HUES48 (cell line): ENCODE measurements around the gene CUX1.
A peak's percentile ranks its signal among the peaks of the same experiment; 100 is the strongest.

Source experiments
- H3K27ac ChIP-seq: one replicate; pipeline ENCODE4 v1.7.0; 2013; ENCODE audit warnings: low read depth, low read length, inconsistent platforms
- H3K27me3 ChIP-seq: 2 replicates; pipeline ENCODE4 v1.6.1; 2013; ENCODE audit warnings: mild to moderate bottlenecking, low read length; ENCODE audit not compliant: control insufficient read depth, insufficient read depth
- H3K36me3 ChIP-seq: 2 replicates; pipeline ENCODE4 v1.6.1; 2013; ENCODE audit warnings: low read length; ENCODE audit not compliant: control insufficient read depth, insufficient read depth
- H3K4me1 ChIP-seq: 2 replicates; pipeline ENCODE4 v1.6.1; 2013; ENCODE audit warnings: mild to moderate bottlenecking, low read length; ENCODE audit not compliant: control insufficient read depth, insufficient read depth
- H3K4me3 ChIP-seq: 2 replicates; pipeline ENCODE4 v1.5.1; 2013; ENCODE audit warnings: mild to moderate bottlenecking, low read depth, low read length
- H3K9ac ChIP-seq: 2 replicates; pipeline ENCODE4 v1.6.1; 2013; ENCODE audit warnings: mild to moderate bottlenecking, low read depth, low read length, moderate library complexity
- H3K9me3 ChIP-seq: 2 replicates; pipeline ENCODE4 v1.6.1; 2013; ENCODE audit warnings: low read length; ENCODE audit not compliant: control insufficient read depth, insufficient read depth

The CUX1 gene

GRCh38 chr7:102089175-102090098, 272.0 kb downstream of the CUX1 start:
- Histone ChIP-seq H3K27ac (no peak overlapping the region), H3K4me1 (peaks cover 13% of the 10 kb centered on the region), H3K36me3 (no peaks in the 10 kb centered on the region), H3K9ac (no peak overlapping the region), H3K4me3 (no peak overlapping the region), H3K27me3 (no peaks in the 10 kb centered on the region), H3K9me3 (no peaks in the 10 kb centered on the region)

GRCh38 chr7:102093599-102094315, 276.3 kb downstream of the CUX1 start:
- H3K4me3 ChIP-seq, result no peak overlapping the region
- peaks cover 16% of the 10 kb centered on the region for H3K4me1 ChIP-seq
- H3K27me3 ChIP-seq, result no peaks in the 10 kb centered on the region
- no peaks in the 10 kb centered on the region for H3K9me3 ChIP-seq
- H3K36me3 ChIP-seq, result 0 out of 2 replicates have a peak, but pooled peaks cover 3% of the 10 kb centered on the region
- no peak overlapping the region for H3K27ac ChIP-seq
- H3K9ac ChIP-seq, result no peak overlapping the region

GRCh38 chr7:102094316-102094650, 276.9 kb downstream of the CUX1 start:
- H3K4me1 ChIP-seq, result peaks cover 16% of the 10 kb centered on the region
- H3K9me3 ChIP-seq, result no peaks in the 10 kb centered on the region
- no peak overlapping the region for H3K27ac ChIP-seq
- no peaks in the 10 kb centered on the region for H3K27me3 ChIP-seq
- H3K4me3 ChIP-seq, result no peak overlapping the region
- 0 out of 2 replicates have a peak, but pooled peaks cover 3% of the 10 kb centered on the region for H3K36me3 ChIP-seq
- H3K9ac ChIP-seq, result no peak overlapping the region

DNA sequence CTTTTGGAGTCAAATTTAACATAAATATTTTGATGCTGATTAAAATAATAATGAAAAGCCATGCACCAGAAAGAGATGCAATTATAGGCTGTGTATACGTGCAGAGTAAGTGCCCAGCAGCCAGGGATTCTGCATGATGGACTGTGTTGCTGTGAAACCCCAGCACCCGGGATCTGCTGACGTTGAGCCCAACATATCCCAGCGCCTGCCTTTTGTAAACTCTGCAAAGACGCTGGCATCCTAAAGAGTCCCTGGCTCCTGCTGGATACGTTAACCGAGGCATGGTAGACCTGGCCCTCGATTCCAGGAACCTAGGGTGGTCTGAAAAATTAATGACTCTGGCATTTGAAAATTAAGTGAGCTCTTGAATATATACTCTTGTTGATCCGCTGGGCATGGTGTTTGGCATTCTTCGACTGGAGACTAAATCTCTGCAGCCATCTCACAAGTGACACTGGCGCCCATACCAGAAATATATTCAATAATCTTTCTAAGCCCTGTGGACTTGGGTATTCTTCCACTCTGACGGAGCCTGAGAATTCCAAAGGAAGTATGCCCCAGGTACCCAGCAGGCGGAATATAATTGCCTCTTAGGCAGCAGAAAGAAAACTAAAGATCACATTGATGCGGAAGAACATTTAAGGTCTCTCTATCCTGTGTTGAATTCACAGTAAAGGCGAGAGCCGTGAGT, 278.0 kb downstream of the CUX1 start:
- Histone ChIP-seq H3K9ac (no peak overlapping the region), H3K4me1 (peaks cover 9% of the 10 kb centered on the region), H3K4me3 (no peak overlapping the region), H3K9me3 (no peaks in the 10 kb centered on the region), H3K27ac (no peak overlapping the region), H3K27me3 (no peaks in the 10 kb centered on the region), H3K36me3 (0 out of 2 replicates have a peak, but pooled peaks cover 3% of the 10 kb centered on the region)

DNA sequence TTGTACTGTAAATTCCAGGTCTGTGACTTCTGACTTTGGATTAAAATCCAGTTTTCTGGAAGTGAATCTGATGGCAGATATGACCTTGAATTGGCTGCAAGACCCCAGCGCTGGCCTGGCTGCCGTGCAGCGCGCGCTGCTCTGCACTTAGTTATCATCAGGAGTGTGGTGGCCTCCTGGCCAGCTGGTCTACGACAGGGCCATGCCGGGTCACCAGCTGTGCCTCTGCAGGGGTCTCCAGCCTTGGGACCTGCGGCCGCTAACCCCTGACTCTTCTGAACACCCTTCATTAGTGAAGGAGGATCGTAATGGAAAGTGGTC, 278.5 kb downstream of the CUX1 start:
- H3K9me3 ChIP-seq, result no peaks in the 10 kb centered on the region
- no peak overlapping the region for H3K4me3 ChIP-seq
- H3K9ac ChIP-seq, result no peak overlapping the region
- H3K36me3 ChIP-seq, result 0 out of 2 replicates have a peak, but pooled peaks cover 7% of the 10 kb centered on the region
- H3K4me1 ChIP-seq, result peaks cover 9% of the 10 kb centered on the region
- H3K27ac ChIP-seq, result no peak overlapping the region
- H3K27me3 ChIP-seq, result no peaks in the 10 kb centered on the region

DNA sequence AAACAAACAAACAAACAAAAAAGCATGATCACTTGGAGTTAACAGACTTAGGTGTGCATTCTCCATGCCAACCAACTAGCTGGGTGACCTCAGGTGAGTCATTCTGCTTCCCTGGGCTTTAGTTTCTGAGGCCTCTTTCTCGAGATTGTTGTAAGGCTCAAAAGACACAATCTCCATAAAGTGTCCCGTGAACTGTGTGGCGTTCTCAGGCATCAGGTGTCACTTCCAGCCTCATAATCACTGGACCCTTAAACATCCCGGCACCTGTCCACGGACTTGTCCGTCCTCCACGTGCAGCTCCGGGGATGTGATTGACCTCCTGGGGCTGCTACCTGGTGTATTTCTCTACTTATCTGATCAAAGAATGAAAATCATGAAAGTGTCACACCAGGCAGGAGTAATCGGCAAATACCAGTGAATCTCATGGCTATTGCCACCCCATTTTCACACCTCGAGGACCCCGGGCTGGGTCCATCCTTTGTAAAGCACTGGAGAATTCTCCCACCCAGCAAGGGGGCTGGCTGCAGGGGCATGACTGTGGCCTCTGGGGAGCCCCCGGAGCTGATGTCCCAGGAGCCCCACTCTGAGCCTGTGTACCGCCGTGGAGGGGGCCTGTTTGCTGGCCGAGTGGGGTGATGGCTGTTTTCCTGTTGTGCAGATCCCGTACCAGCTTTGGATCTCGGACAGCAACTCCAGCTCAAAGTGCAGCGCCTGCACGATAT, 279.4 kb downstream of the CUX1 start:
- Histone ChIP-seq H3K4me1 (peaks cover 9% of the 10 kb centered on the region), H3K27ac (peak overlapping the region; percentile 72)

GRCh38 chr7:102097601-102098161, 280.3 kb downstream of the CUX1 start:
- H3K36me3 ChIP-seq, result peaks cover 10% of the 10 kb centered on the region; the same call in 1 of the 2 replicates
- H3K4me1 ChIP-seq, result peaks cover 9% of the 10 kb centered on the region
- no peaks in the 10 kb centered on the region for H3K27me3 ChIP-seq
- H3K4me3 ChIP-seq, result no peak overlapping the region
- H3K9ac ChIP-seq, result no peak overlapping the region
- H3K27ac ChIP-seq, result peak overlapping the region; percentile 72
- H3K9me3 ChIP-seq, result no peaks in the 10 kb centered on the region

More for the DNA sequence above, 279.4 kb downstream of the CUX1 start:
- Histone ChIP-seq H3K27me3 (no peaks in the 10 kb centered on the region), H3K9me3 (no peaks in the 10 kb centered on the region), H3K36me3 (peaks cover 10% of the 10 kb centered on the region; the same call in 1 of the 2 replicates), H3K9ac (no peak overlapping the region), H3K4me3 (no peak overlapping the region)

DNA sequence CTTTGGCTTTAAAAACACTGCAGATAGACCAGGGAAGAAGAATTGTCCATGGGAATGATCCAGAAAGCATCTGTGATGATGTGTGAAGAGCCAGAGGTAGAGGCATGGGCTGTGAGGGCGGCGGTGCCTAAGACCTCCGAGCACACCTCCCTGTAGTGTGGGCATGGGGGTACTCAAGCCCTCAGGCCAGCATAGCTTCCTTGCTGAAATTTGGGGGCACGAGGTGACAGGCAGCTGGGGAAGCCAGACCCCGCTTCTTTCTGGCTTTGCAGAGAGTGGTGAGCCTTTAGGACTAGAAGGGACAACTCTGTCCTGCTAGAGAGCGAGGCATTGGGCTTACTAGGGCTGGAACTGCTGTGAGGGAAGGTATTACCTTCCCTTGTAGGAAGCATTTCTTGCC, 281.6 kb downstream of the CUX1 start:
- H3K4me3 ChIP-seq, result no peak overlapping the region
- peaks cover 18% of the 10 kb centered on the region for H3K36me3 ChIP-seq
- peaks cover 3% of the 10 kb centered on the region; the same call in 1 of the 2 replicates for H3K4me1 ChIP-seq
- H3K9me3 ChIP-seq, result no peaks in the 10 kb centered on the region
- no peaks in the 10 kb centered on the region for H3K27me3 ChIP-seq
- H3K9ac ChIP-seq, result no peak overlapping the region
- H3K27ac ChIP-seq, result no peak overlapping the region

GRCh38 chr7:102099474-102099873, 282.0 kb downstream of the CUX1 start:
- peaks cover 3% of the 10 kb centered on the region; the same call in 1 of the 2 replicates for H3K4me1 ChIP-seq
- H3K27me3 ChIP-seq, result no peaks in the 10 kb centered on the region
- H3K27ac ChIP-seq, result no peak overlapping the region
- H3K9ac ChIP-seq, result no peak overlapping the region
- peaks cover 23% of the 10 kb centered on the region for H3K36me3 ChIP-seq
- H3K9me3 ChIP-seq, result no peaks in the 10 kb centered on the region
- H3K4me3 ChIP-seq, result no peak overlapping the region

GRCh38 chr7:102101111-102101551, 283.7 kb downstream of the CUX1 start:
- Histone ChIP-seq H3K4me3 (no peak overlapping the region), H3K36me3 (peaks cover 29% of the 10 kb centered on the region), H3K9me3 (no peaks in the 10 kb centered on the region), H3K9ac (no peak overlapping the region), H3K4me1 (0 out of 2 replicates have a peak, but pooled peaks cover 3% of the 10 kb centered on the region), H3K27ac (no peak overlapping the region), H3K27me3 (no peaks in the 10 kb centered on the region)
